GM21786 (cell line): ENCODE measurements around the gene TMEM25.
"Not testable (repeated sequence)": the region's sequence is repeated elsewhere in the genome, so short reads cannot be mapped to it uniquely, and the experiment has no call there.

Experiments
- ATAC-seq: cut with Tn5 transposase; IDR thresholded peaks from one replicate; pipeline ENCODE4 v1.9.1; 2021; ENCODE audit not compliant: unreplicated experiment

Gene TMEM25

DNA sequence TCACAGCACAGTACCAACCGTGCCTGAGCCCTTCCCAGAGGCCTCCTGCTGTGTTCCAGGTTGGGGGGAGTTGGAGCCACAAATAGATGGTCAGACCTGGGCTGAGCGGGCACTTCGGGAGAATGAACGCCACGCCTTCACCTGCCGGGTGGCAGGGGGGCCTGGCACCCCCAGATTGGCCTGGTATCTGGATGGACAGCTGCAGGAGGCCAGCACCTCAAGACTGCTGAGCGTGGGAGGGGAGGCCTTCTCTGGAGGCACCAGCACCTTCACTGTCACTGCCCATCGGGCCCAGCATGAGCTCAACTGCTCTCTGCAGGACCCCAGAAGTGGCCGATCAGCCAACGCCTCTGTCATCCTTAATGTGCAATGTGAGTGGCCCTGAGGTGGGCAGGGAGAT lies 1.1 kb downstream of the TMEM25 start:
- ATAC-seq: no peak

DNA sequence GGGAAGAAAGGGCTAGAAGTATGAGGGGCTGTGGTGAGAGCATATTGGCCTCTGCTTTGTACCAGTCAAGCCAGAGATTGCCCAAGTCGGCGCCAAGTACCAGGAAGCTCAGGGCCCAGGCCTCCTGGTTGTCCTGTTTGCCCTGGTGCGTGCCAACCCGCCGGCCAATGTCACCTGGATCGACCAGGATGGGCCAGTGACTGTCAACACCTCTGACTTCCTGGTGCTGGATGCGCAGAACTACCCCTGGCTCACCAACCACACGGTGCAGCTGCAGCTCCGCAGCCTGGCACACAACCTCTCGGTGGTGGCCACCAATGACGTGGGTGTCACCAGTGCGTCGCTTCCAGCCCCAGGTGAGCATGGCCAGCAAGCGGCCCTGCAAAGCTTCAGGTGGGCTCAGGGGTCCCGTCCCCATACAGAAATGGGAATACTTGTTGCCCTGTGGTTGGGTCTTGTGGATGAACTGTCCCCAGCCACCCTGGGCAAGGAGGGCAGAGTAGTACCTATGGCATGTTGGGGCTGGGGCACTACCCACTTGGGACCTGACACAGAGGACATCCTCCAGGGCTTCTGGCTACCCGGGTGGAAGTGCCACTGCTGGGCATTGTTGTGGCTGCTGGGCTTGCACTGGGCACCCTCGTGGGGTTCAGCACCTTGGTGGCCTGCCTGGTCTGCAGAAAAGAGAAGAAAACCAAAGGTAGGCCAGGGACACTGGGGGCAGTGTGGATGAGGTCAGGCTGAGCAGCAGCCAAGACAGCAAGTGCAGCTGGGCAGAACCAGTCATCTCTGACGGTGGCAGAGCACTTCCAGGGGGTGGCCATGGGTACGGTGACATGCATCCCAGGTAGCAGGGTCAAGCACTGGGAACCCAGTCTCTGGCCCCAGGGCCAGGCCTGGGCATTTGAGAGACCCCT lies 2.1 kb downstream of the TMEM25 start:
- no peak for ATAC-seq

DNA sequence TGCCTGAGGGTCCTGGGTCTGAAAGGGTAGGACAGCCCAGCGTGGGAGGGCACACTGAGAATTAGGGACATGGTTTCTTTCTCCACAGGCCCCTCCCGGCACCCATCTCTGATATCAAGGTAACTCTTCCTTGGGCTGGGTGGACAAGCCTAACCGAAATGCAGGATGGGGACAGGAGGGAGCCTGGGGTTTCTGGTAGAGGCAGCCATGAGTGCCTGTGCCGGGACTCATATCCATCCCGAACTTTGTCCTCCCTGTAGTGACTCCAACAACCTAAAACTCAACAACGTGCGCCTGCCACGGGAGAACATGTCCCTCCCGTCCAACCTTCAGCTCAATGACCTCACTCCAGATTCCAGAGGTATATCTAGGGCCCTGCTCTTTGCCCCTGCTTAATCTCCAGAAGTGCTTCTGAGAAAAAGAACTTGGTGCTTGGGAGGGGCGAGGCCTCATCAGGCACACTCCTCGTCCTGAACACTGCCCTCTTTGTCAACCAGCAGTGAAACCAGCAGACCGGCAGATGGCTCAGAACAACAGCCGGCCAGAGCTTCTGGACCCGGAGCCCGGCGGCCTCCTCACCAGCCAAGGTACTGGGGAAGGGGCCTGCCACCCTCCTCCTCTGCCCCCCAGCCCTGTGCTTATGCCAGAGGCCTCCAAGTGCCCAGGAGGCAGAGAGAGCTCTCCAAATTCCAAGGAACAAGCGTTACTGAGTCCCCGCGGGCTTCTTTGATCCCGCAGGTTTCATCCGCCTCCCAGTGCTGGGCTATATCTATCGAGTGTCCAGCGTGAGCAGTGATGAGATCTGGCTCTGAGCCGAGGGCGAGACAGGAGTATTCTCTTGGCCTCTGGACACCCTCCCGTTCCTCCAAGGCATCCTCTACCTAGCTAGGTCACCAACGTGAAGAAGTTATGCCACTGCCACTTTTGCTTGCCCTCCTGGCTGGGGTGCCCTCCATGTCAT lies 3.1 kb downstream of the TMEM25 start:
- ATAC-seq: no peak

DNA sequence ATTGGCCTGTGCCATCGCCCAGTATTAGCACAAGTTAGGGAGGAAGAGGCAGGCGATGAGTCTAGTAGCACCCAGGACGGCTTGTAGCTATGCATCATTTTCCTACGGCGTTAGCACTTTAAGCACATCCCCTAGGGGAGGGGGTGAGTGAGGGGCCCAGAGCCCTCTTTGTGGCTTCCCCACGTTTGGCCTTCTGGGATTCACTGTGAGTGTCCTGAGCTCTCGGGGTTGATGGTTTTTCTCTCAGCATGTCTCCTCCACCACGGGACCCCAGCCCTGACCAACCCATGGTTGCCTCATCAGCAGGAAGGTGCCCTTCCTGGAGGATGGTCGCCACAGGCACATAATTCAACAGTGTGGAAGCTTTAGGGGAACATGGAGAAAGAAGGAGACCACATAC lies 4.3 kb downstream of the TMEM25 start:
- ATAC-seq: no peak

DNA sequence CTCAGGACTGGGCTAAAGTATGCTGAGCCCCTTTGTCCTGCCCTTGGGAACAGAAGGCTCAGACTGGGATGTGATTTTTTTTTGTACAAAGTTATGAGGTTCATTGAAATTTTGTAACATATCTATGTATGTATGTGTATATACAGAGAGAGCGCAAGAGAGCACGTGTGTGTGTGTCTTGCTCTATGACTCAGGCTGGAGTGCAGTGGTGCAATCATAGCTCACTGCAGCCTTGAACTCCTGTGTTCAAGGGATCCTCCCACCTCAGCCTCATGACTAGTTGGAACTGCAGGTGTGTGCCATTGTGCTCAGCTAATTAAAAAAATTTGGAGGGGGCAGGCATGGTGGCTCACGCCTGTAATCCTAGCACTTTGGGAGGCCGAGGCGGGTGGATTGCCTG lies 5.7 kb downstream of the TMEM25 start:
- no peak for ATAC-seq

DNA sequence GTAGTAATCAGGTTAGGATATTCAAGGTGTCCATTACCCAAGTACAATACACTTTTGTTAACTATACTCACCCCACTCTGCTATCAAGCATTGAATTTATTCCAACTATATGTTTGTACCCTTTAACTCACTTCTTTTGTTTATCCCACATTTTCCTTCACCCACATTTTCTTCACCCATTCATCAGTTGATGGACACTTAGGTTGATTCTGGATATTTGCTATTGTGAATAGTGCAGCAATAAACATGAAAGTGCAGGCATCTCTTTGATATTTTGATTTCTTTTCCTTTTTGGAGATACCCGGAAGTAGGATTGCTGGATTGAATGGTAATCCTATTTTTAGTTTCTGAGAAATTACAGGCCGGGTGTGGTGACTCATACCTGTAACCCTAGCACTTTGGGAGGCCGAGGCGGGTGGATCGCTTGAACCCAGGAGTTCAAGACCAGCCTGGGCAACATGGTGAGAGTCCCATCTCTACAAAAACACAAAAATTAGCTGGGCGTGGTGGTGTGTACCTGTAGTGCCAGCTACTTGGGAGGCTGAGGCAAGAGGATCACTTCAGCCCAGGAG lies 6.5 kb downstream of the TMEM25 start:
- ATAC-seq: no peak

DNA sequence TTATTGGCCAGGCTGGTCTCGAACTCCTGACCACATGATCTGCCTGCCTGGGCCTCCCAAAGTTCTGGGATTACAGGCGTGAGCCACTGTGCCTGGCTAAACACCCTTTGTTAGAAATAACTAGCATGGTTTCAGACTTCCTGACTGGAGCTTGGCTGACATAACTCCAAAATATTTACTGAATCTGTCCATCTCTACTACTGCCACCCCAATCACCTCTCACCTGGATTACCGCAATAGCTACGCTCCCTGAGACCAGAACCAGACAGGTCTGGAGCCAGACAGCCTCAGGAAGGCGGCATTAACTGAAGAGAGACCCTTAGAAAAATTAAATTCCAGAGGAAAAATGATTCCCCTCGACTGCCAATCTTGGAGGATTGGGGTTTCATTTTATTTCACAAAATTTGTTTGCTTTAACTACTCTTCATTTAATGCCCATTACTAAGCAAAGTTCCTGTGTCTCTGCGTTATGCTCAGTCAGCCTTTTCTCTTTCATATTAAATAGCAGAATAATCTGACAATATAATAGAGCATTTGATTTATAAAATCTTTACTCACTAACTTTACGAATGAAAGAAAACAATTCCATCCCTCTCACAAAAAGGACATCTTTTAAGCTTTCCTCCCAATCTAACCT lies 13.1 kb downstream of the TMEM25 start:
- ATAC-seq: no peak

DNA sequence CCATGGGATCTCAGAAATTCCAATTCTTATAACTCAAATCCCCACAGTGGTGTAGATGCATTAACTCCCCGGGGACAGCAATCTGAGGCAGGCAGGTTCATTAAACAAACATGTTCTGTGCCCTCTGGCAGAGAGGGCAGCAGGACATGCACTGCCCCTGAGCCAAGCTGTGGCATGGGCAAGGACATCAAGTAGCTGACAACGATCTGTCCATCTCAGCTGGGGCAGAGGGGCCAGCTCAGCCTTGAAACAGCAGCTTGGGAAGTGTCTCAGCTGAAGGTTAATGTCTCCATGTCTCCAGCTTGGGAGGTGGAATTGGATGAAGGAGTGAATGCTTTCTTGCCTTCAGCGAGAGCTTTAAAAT lies 13.6 kb downstream of the TMEM25 start:
- no peak for ATAC-seq

DNA sequence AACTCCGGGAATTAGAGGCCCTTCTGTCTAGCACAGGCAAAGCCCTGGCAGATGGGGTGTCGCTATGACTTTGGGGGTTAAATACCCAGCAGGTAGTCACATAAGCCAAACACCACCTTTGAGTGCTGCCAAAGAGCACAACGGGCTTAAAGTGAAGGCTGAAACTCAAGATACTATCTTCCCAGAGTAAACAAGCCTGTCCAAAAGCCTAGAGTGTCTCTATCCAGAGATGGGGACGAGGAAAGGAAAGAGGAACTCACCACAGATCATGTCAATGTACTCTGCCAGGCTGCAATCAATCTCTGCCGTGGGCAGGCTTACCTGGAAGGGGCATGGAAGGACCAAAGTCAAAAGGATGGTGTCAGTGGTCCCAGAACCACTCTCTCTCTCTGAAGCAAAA lies 14.5 kb downstream of the TMEM25 start:
- ATAC-seq: no peak

DNA sequence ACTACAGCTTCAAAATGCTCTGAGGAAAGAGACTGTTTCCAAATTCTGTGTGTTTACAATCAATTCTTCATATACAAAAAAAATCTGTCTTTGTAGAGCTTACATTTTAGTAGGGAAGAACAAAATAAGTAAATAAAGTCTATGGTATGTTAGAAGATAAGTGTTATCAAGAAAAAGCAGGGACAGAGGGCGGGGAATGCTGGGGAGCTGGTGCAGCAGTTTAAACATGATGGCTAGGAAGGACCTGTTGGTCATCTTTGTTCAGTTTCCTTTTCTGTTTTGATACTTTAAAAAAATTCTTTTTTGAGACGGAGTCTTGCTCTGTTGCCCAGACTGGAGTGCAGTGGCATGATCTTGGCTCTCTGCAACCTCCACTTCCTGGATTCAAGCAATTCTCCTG lies 16.1 kb downstream of the TMEM25 start:
- no peak for ATAC-seq

DNA sequence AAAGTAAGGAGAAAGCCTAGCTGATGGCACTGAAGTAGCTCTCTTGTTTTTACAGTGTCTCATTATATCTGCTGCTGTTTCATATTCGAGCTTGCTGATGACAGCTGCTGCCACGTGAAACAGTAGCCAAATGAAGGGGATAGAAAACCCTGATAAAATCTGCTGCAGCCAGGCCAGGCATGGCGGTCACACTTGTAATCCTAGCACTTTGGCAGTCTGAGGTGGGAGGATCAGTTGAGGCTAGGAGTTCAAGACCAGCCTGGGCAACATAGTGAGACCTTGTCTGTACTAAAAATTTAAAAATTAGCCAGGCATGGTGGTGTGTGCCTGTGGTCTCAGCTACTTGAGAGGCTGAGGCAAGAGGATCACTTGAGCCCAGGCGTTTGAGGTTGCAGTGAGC lies 21.3 kb downstream of the TMEM25 start:
- ATAC-seq: no peak

DNA sequence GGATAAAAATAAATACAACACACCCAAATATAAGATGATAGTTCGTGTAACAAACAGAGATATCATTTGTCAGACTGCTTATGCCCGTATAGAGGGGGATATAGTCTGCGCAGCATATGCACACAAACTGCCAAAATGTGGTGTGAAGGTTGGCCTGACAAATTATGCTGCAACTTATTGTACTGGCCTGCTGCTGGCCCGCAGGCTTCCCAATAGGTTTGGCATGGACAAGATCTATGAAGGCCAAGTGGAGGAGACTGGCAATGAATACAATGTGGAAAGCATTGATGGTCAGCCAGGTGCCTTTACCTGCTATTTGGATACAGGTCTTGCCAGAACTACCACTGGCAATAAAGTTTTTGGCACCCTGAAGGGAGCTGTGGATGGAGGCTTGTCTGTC lies 29.8 kb downstream of the TMEM25 start:
- ATAC-seq: no peak

DNA sequence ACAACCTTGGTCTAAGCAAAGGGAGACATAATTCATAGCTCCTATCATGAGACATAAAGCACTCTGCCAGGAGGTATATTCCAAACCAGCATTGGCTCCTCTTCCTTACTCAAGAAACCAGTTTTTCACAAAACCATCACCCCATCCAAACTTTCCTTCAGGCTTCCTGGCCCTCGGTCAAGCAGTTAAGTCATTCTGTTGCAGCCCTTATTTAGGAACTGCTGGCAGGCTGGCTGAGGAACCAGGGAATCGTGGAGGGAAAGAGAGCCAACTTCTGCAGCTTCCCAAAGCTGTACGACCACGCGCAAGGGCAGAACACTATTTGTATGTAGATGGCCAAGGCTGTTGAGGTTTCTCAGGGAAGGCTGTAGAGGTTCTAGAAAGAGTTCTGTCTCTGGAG lies 34.1 kb downstream of the TMEM25 start:
- no peak for ATAC-seq

DNA sequence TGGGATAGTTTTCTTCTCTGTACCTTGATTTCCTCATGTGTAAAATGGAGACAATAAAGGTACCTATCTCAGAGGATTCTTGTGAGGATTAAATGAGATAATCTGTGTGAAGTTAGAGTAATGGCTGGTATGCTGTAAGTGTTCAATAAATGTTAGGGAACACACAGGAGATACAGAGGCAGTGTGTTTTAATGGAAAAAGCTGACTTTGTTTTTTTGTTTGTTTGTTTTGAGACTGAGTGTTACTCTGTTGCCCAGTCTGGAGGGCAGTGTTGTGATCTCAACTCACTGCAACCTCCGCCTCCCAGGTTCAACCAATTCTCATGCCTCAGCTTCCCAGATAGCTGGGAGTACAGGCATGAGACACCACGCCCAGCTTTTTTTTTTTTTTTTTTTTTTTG lies 38.7 kb downstream of the TMEM25 start:
- no peak for ATAC-seq

DNA sequence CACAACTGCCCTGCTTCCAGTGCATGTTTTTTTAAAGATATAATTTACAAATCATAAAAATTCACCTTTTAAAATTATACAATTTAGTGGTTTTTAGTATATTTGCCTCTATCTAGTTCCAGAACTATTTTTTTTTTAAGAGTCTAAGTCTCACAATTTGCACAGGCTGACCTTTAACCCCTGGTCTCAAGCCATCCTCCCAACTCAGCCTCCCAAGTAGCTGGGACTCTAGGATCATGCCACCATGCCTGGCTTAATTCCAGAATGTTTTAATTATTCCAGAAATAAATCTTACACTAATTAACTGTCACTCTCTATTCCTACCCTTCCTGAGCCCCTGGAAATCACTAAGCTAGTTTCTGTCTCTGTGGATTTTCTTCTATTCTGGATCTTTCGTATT lies 39.8 kb downstream of the TMEM25 start:
- no peak for ATAC-seq

DNA sequence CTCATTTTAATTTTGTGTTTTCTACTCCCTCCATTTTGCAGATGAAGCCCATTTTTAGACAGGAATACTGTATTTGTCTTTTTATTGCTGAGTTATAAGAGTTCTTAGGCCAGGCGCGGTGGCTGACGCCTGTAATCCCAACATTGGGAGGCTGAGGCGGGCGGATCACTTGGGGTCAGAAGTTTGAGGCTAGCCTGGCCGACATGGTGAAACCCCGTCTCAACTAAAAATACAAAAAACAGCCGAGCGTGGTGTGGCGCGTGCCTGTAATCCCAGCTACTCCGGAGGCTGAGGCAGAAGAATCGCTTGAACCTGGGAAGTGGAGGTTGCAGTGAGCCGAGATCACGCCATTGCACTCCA lies 40.7 kb downstream of the TMEM25 start:
- ATAC-seq: peak; percentile 11

DNA sequence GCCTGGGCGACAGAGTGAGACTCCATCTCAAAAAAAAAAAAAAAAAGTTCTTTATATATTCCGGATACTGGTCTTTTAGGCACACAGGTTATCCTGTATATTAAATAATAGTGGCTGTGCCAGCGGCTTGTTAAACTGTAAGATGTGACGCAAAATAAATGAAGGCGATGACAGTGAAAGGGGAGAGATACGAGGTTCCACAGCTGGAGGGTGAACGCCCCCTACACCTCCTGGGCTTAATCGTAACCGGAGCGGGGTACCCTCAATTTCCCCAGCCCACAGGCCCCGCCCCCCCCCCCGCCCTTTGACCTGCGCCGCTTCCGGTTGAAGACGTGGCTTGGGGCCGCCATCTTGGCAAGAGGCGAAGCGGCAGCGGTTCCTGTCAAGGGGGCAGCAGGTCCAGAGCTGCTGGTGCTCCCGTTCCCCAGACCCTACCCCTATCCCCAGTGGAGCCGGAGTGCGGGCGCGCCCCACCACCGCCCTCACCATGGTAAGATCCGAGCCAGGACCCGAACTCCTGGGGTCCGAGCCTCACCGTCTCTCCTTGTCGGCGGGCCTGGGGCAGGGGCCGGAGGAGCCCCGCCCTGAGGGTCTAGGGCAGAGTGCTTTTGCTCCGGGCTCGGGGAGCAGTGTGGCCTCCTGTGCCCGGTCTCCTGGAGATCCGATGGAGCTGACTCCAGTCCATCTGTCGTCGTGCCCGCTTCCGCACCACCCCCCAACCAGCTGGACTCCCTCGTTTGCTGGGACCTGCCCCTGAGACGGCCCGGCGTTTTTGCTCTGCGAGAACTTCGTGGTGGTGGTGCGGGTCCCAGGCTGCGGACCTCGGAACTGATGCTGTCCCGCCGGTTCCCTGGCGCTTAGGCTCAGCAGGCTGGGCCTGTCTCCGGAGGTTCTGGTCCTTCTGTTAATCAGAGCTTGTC lies 41.3 kb downstream of the TMEM25 start, which contains the start of gene ARCN1:
TSS of gene ARCN1 (plus strand) at position 349 of the 920 bp plus-strand sequence. CDS start at position 488, 139 bp downstream.
- peak; percentile 73 for ATAC-seq

DNA sequence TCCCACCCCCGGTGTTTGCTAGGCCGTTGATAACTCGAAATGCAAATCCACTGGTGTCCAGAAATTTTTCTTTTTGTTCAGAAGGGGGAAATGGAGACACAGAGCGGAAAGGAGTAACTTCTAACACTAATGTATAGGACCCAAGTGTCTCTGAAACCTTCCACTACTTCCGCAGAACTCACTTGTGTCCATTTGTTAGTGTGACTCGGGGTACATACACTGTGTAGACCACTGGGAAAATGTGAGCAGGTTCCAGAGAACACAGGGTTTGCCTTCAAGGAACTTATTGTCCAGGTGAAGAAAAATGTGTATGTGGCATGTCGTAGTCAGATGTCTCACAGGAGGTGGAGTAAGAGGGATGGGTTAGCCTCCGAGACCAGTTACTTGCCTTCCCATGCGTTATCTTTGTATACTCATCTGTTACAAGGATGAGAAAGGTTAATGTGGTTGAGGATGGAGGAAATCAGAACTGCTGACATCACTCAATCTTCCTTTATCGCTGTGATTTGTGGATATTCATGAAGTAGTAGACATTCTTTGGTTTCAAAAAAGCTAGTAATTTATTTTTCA lies 42.1 kb downstream of the TMEM25 start:
- ATAC-seq: no peak

DNA sequence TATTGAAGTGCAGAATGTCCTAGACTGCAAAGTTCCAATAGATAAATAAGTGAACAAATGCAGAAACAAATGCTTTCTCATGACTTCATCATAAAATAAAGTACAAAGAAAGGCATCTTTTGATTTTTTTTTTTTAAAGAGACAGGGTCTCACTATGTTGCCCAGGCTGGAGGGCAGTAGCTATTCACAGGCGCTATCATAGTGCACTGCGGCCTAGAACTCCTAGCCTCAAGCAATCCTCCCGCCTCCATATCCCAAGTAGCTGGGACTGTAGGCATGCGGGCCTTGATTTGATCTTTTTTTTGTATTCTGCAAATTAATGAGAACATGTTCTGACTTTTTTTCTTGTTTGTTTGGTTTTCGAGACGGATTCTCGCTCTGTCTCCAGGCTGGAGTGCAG lies 43.6 kb downstream of the TMEM25 start:
- no peak for ATAC-seq

DNA sequence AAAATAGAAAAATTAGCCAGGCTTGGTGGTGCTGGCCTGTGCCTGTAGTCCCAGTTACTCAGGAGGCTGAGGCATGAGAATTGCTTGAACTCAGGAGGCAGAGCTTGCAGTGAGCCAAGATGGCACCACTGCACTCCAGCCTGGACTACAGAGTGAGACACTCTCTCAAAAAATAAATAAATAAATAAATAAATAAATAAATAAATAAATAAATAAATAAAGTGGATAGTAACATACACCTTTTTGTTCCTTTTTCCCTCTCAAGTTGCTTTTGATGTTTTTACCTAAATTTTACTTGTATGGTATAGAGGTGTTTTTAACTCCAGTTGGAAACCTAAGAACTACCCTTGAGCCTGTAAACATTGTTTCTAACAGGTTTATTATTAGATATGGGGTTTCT lies 47.0 kb downstream of the TMEM25 start:
- ATAC-seq: not testable (repeated sequence)
